Measurements from ENCODE around the gene NNMT. TPM values are rescaled to one million over a fixed set of nuclear protein-coding genes. Genes with fewer than 3 reads are reported as not detected.

NNMT gene
- total RNA-seq, 1 experiment from 2014 or later: not detected

DNA sequence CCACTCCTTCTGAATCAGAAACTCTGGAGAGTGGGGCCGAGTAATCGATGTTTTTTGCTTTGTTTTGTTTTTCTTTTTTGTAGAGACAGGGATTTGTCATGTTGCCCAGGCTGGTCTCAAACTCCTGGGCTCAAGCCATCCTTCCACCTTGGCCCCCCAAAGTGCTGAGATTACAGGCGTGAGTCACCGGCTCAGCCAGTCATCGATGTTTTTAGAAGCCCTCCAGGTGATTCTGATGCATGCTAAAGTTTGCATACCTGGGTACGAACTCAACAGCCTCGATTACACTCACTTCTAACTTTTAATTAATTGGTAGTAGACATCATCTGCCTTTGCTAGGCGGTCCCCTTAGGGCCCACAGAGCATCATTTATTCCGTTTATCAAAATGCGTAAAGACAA is 53.8 kb downstream of the NNMT start:
- H3K27ac Mint-ChIP-seq: peak overlapping the region in 1 of 3 experiments; percentile 28; a peak in 1 of 7 replicates
- no peaks in the 10 kb centered on the region for H3K4me1 ChIP-seq (ENCODE audit: insufficient read depth, low read length)

More for the DNA sequence above, 53.8 kb downstream of the NNMT start:
- no peaks in the 10 kb centered on the region for H3K9me3 ChIP-seq (ENCODE audit: control insufficient read depth, low read depth, low read length)
- no peak overlapping the region for H3K4me3 Mint-ChIP-seq
- H2BK12ac ChIP-seq (ENCODE audit: insufficient read length, low read depth, low read length): no peak overlapping the region
- no peak overlapping the region for H2BK5ac ChIP-seq (ENCODE audit: insufficient read length, low read length)
- no peaks in the 10 kb centered on the region for H3K23me2 ChIP-seq (ENCODE audit: insufficient read length, low read depth, low read length, poor library complexity, severe bottlenecking)
- H3K27me3 Mint-ChIP-seq (ENCODE audit: low read depth): no peaks in the 10 kb centered on the region
- no peak overlapping the region for H3K14ac ChIP-seq (ENCODE audit: insufficient read depth, low read length)
- no peaks in the 10 kb centered on the region for H4K20me1 ChIP-seq (ENCODE audit: control insufficient read depth, insufficient read depth, insufficient read length)
- WGBS (ENCODE audit: extremely low coverage, insufficient read length, low lambda C conversion rate): no CpG with 5 or more reads among the region's 10 CpGs
- no peak overlapping the region for H3K23ac ChIP-seq (ENCODE audit: insufficient read length, low read depth, low read length)
- H4K91ac ChIP-seq (ENCODE audit: insufficient read length, low read depth, low read length): no peak overlapping the region
- no peak overlapping the region for H2BK20ac ChIP-seq (ENCODE audit: low read depth, low read length, poor library complexity, severe bottlenecking)
- H2BK120ac ChIP-seq (ENCODE audit: low read depth, low read length, poor library complexity, severe bottlenecking): no peak overlapping the region
- no peak overlapping the region for H3K4me2 ChIP-seq (ENCODE audit: insufficient read depth, insufficient read length, low read length)
- H3K4me1 Mint-ChIP-seq: peaks cover 4 to 6% of the 10 kb centered on the region in 2 experiments; a peak in 1 of 4 replicates
- no peak for TF ChIP-seq CTCF (conservative IDR thresholded peaks at IDR 0.05)
- H2BK15ac ChIP-seq (ENCODE audit: low read depth, low read length): no peak overlapping the region
- H3K27ac ChIP-seq (ENCODE audit: insufficient read length, low read depth, low read length): no peak overlapping the region
- H3K79me1 ChIP-seq (ENCODE audit: insufficient read depth, low read depth, low read length, poor library complexity, severe bottlenecking): no peaks in the 10 kb centered on the region
- peaks cover 13 to 14% of the 10 kb centered on the region in 2 experiments for H3K9me3 Mint-ChIP-seq
- no peaks in the 10 kb centered on the region for H3K79me2 ChIP-seq (ENCODE audit: insufficient read depth, low read length)
- no peak overlapping the region for H3K4ac ChIP-seq (ENCODE audit: low read depth, low read length)
- peaks cover 3 to 12% (median 4%) of the 10 kb centered on the region in 3 experiments; a peak in 6 of 7 replicates for H3K36me3 Mint-ChIP-seq (ENCODE audit: insufficient read depth in 1 of 3, low read depth in 3 of 3)
- H3K18ac ChIP-seq (ENCODE audit: insufficient read length, low read depth, low read length): no peak overlapping the region
- no peak for DNase-seq
- H2AK5ac ChIP-seq (ENCODE audit: insufficient read length, low read length): no peak overlapping the region
- H4K8ac ChIP-seq (replicated peaks; ENCODE audit: insufficient read length, low read depth, low read length): no peak overlapping the region
- no peak overlapping the region for H3K9ac ChIP-seq (ENCODE audit: extremely low read depth, insufficient read length, low read length)
- no peak overlapping the region for H4K5ac ChIP-seq (ENCODE audit: insufficient read length, low read depth, low read length)
- H3K27me3 ChIP-seq (ENCODE audit: insufficient read depth, low read length): no peaks in the 10 kb centered on the region
- H3K56ac ChIP-seq (ENCODE audit: insufficient read length, low read depth, low read length): no peak overlapping the region
- peak overlapping the region; percentile 8 for H2AFZ ChIP-seq (ENCODE audit: low read length)
- H3T11ph ChIP-seq (ENCODE audit: low read length): no peak overlapping the region
